Lower lobe of right lung (tissue), 2 donors: ENCODE measurements around the gene CMTM5. TPM values are rescaled to one million over a fixed set of nuclear protein-coding genes. Genes with fewer than 3 reads are reported as not detected.

Experiments used
- ATAC-seq, 2 donors: fragments of 200-7000 bp; cut with Tn5 transposase; one replicate each; pipeline ENCODE4 v1.9.1; 2020 to 2022; ENCODE audit warnings: mild to moderate bottlenecking in 2 of 2, moderate library complexity in 2 of 2
- DNase-seq: peaks from one replicate; pipeline ENCODE4 v3.0.0-alpha.2; 2020
- H3K27ac ChIP-seq: fragments of 200-600 bp; one replicate; pipeline ENCODE4 v1.8.0; 2022
- H3K27me3 ChIP-seq: fragments of 200-600 bp; one replicate; pipeline ENCODE4 v1.8.0; 2022; ENCODE audit warnings: low read depth
- H3K36me3 ChIP-seq: fragments of 200-600 bp; one replicate; pipeline ENCODE4 v1.8.0; 2022; ENCODE audit warnings: mild to moderate bottlenecking
- H3K4me1 ChIP-seq: fragments of 200-600 bp; one replicate; pipeline ENCODE4 v1.8.0; 2022
- H3K4me3 ChIP-seq: fragments of 200-600 bp; one replicate; pipeline ENCODE4 v1.8.0; 2022; ENCODE audit warnings: mild to moderate bottlenecking
- H3K9me3 ChIP-seq: fragments of 200-600 bp; one replicate; pipeline ENCODE4 v1.8.0; 2022
- intact Hi-C: fragments of 100-400 bp; cut with DNase I; formaldehyde crosslinking; loops from one replicate; pipeline ENCODE4 v1.11.0; 2022
- microRNA-seq: library from miRNA; unstranded; fragments of <30 nt; microRNA quantifications from one replicate; pipeline ENCODE4 v1.2.0, GENCODE V29; 2020; ENCODE audit warnings: borderline number of aligned reads
- total RNA-seq: library from RNA; stranded (reverse); fragmentation: NEBNext Ultra II Directional; extraction: Animal tissue kit (Norgen Biotek cat#: 25700); gene quantifications from one replicate; pipeline ENCODE4 v1.2.1, GENCODE V29; 2021
- TF ChIP-seq, protein P1 (sequence below): fragments of 200-600 bp; IDR thresholded peaks from one replicate; pipeline ENCODE4 v1.8.0; 2022; ENCODE audit warnings: antibody characterized with exemption, mild to moderate bottlenecking
- donor health status: DM: no; HTN: yes; CAD: no; lungs with severe emphysema.

Gene CMTM5
- total RNA-seq, 1 donor from 2014 or later: 1.4 TPM

GRCh38 chr14:23428686-23429495 lies 52.0 kb downstream of the CMTM5 start:
- ATAC-seq (no peak), DNase-seq (no peak)
- H3K9me3 ChIP-seq: no peaks in the 10 kb centered on the region
- no peaks in the 10 kb centered on the region for H3K27me3 ChIP-seq
- H3K4me1 ChIP-seq: no peaks in the 10 kb centered on the region
- H3K36me3 ChIP-seq: no peaks in the 10 kb centered on the region
- no peak overlapping the region for H3K27ac ChIP-seq
- H3K4me3 ChIP-seq: no peak overlapping the region
- TF ChIP-seq, protein P1, sequence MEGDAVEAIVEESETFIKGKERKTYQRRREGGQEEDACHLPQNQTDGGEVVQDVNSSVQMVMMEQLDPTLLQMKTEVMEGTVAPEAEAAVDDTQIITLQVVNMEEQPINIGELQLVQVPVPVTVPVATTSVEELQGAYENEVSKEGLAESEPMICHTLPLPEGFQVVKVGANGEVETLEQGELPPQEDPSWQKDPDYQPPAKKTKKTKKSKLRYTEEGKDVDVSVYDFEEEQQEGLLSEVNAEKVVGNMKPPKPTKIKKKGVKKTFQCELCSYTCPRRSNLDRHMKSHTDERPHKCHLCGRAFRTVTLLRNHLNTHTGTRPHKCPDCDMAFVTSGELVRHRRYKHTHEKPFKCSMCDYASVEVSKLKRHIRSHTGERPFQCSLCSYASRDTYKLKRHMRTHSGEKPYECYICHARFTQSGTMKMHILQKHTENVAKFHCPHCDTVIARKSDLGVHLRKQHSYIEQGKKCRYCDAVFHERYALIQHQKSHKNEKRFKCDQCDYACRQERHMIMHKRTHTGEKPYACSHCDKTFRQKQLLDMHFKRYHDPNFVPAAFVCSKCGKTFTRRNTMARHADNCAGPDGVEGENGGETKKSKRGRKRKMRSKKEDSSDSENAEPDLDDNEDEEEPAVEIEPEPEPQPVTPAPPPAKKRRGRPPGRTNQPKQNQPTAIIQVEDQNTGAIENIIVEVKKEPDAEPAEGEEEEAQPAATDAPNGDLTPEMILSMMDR: no peak
- intact Hi-C loops: no loop called here

Small RNA genes within 50 kb of the gene (microRNA-seq; reads per million reads assigned to microRNA genes)
- gene MIR208A (8.0 reads per million, percentile 10 among the genes with 10 or more reads in this experiment), gene MIR208B (161 reads per million, percentile 60 among the genes with 10 or more reads in this experiment)

Other genes with a start within 250 kb of the CMTM5 start
- gene SLC7A8, start 193.4 kb upstream of the CMTM5 start, total RNA-seq: 36.8 TPM
- not detected for gene RNF212B, start 139.1 kb upstream of the CMTM5 start, total RNA-seq
- 12.4 TPM for gene HOMEZ, start 90.9 kb upstream of the CMTM5 start, total RNA-seq
- gene PPP1R3E, start 74.2 kb upstream of the CMTM5 start, total RNA-seq: 16.9 TPM
- 43.9 TPM for gene BCL2L2, start 70.2 kb upstream of the CMTM5 start, total RNA-seq
- 122 TPM for gene PABPN1, start 55.6 kb upstream of the CMTM5 start, total RNA-seq
- gene SLC22A17, start 24.2 kb upstream of the CMTM5 start, total RNA-seq: 10.6 TPM
- gene EFS, start 11.9 kb upstream of the CMTM5 start, total RNA-seq: 11.5 TPM
- not detected for gene IL25, start 4.2 kb upstream of the CMTM5 start, total RNA-seq
- gene MYH6, start 31.2 kb downstream of the CMTM5 start, total RNA-seq: 0.62 TPM
- gene MYH7, start 58.6 kb downstream of the CMTM5 start, total RNA-seq: 0.09 TPM
- 33.3 TPM for gene NGDN, start 92.7 kb downstream of the CMTM5 start, total RNA-seq
- 5.1 TPM for gene ZFHX2, start 174.7 kb downstream of the CMTM5 start, total RNA-seq
- gene THTPA, start 179.2 kb downstream of the CMTM5 start, total RNA-seq: 19.1 TPM
- gene AP1G2, start 190.7 kb downstream of the CMTM5 start, total RNA-seq: 146 TPM
- 5.1 TPM for gene JPH4, start 201.7 kb downstream of the CMTM5 start, total RNA-seq